Mesenchymal stem cell (in vitro differentiated cells and primary cell): Measurements from ENCODE around the gene HTT-AS.

Experiments used
- DNase-seq: peaks from one replicate; pipeline ENCODE4 v3.0.0-alpha.2; 2013
- H2AFZ ChIP-seq: one replicate; pipeline ENCODE4 v1.6.1; 2013; ENCODE audit warnings: low read depth, mild to moderate bottlenecking, control low read depth, inconsistent platforms, low read length, moderate library complexity
- H2AK5ac ChIP-seq: 2 replicates; pipeline ENCODE4 v1.6.1; 2013; ENCODE audit warnings: low read length, moderate library complexity, mild to moderate bottlenecking, inconsistent platforms; ENCODE audit not compliant: severe bottlenecking
- H2BK120ac ChIP-seq: one replicate; pipeline ENCODE4 v1.6.1; 2013; ENCODE audit warnings: low read depth, mild to moderate bottlenecking, inconsistent platforms, low read length, moderate library complexity
- H2BK12ac ChIP-seq, 2 experiments: one replicate each; pipeline ENCODE4 v1.6.1; 2013; ENCODE audit warnings: inconsistent platforms in 2 of 2, low read length in 2 of 2, mild to moderate bottlenecking in 2 of 2, moderate library complexity in 2 of 2, control low read depth in 1 of 2
- H2BK15ac ChIP-seq: one replicate; pipeline ENCODE4 v1.6.1; 2013; ENCODE audit warnings: mild to moderate bottlenecking, low read depth, inconsistent platforms; ENCODE audit not compliant: poor library complexity, severe bottlenecking
- H2BK5ac ChIP-seq: 2 replicates; pipeline ENCODE4 v1.6.1; 2013; ENCODE audit warnings: low read depth, mild to moderate bottlenecking, low read length, control low read depth, inconsistent platforms; ENCODE audit not compliant: poor library complexity, severe bottlenecking
- H3K14ac ChIP-seq, 2 experiments: one replicate each; pipeline ENCODE4 v1.6.1; 2013; ENCODE audit warnings: inconsistent platforms in 2 of 2, low read length in 2 of 2, control low read depth in 1 of 2, mild to moderate bottlenecking in 1 of 2, moderate library complexity in 1 of 2
- H3K18ac ChIP-seq, 2 experiments: one replicate each; pipeline ENCODE4 v1.6.1; 2013; ENCODE audit warnings: inconsistent platforms in 2 of 2, low read length in 2 of 2, control low read depth in 1 of 2, low read depth in 1 of 2, mild to moderate bottlenecking in 1 of 2
- H3K23ac ChIP-seq, 2 experiments: one replicate each; pipeline ENCODE4 v1.6.1; 2013; ENCODE audit warnings: inconsistent platforms in 2 of 2, low read length in 2 of 2, mild to moderate bottlenecking in 2 of 2, moderate library complexity in 2 of 2, control low read depth in 1 of 2
- H3K27ac ChIP-seq: 2 replicates; pipeline ENCODE4 v1.5.1; 2013; ENCODE audit warnings: mild to moderate bottlenecking, moderate library complexity, low read length, control low read depth, inconsistent platforms; ENCODE audit not compliant: poor library complexity, severe bottlenecking
- H3K27me3 ChIP-seq, 2 experiments: 2 replicates each; pipeline versions ENCODE4 v1.6.1 to v1.7.0; 2013; ENCODE audit warnings: low read length in 2 of 2, mild to moderate bottlenecking in 2 of 2, moderate library complexity in 2 of 2, control low read depth in 1 of 2, inconsistent platforms in 1 of 2; ENCODE audit not compliant: control insufficient read depth in 1 of 2, insufficient read depth in 1 of 2
- H3K36me3 ChIP-seq, 2 experiments: 2 replicates each; pipeline versions ENCODE4 v1.6.1 to v1.7.0; 2013; ENCODE audit warnings: low read length in 2 of 2, control low read depth in 1 of 2, inconsistent platforms in 1 of 2, low read depth in 1 of 2, mild to moderate bottlenecking in 1 of 2; ENCODE audit not compliant: insufficient read depth in 2 of 2, control insufficient read depth in 1 of 2
- H3K4ac ChIP-seq, 2 experiments: one replicate each; pipeline ENCODE4 v1.6.1; 2013; ENCODE audit warnings: inconsistent platforms in 2 of 2, low read length in 2 of 2, mild to moderate bottlenecking in 2 of 2, moderate library complexity in 2 of 2, control low read depth in 1 of 2, low read depth in 1 of 2
- H3K4me1 ChIP-seq: 2 replicates; pipeline ENCODE4 v1.6.1; 2013; ENCODE audit warnings: low read depth, low read length, control low read depth; ENCODE audit not compliant: control insufficient read depth, insufficient read depth
- H3K4me2 ChIP-seq: 2 replicates; pipeline ENCODE4 v1.6.1; 2013; ENCODE audit warnings: low read length, mild to moderate bottlenecking, inconsistent platforms; ENCODE audit not compliant: poor library complexity, severe bottlenecking
- H3K4me3 ChIP-seq, 2 experiments: 2 replicates each; pipeline versions ENCODE4 v1.5.1 to v1.7.0; 2013; ENCODE audit warnings: low read length in 2 of 2, mild to moderate bottlenecking in 2 of 2, control low read depth in 1 of 2, low read depth in 1 of 2; ENCODE audit not compliant: insufficient read depth in 1 of 2
- H3K79me1 ChIP-seq: replicated peaks from 2 replicates; pipeline ENCODE4 v1.6.1; 2013; ENCODE audit warnings: mild to moderate bottlenecking, control low read depth, low read length, inconsistent platforms; ENCODE audit not compliant: poor library complexity, severe bottlenecking
- H3K9ac ChIP-seq: 2 replicates; pipeline ENCODE4 v1.7.0; 2013; ENCODE audit warnings: mild to moderate bottlenecking, low read length, moderate library complexity
- H3K9me3 ChIP-seq: 2 replicates; pipeline ENCODE4 v1.7.0; 2013; ENCODE audit warnings: mild to moderate bottlenecking, low read length; ENCODE audit not compliant: control insufficient read depth
- H4K8ac ChIP-seq: one replicate; pipeline ENCODE4 v1.6.1; 2013; ENCODE audit warnings: inconsistent platforms, mild to moderate bottlenecking, low read length, moderate library complexity
- H4K91ac ChIP-seq: one replicate; pipeline ENCODE4 v1.6.1; 2013; ENCODE audit warnings: mild to moderate bottlenecking, low read length, inconsistent platforms
- WGBS: methylation state at CpG from one replicate; pipeline ENCODE4 v1.1.7; 2013; ENCODE audit warnings: mixed read lengths; 5-methylcytosine and 5-hydroxymethylcytosine counted together

The HTT-AS gene

DNA sequence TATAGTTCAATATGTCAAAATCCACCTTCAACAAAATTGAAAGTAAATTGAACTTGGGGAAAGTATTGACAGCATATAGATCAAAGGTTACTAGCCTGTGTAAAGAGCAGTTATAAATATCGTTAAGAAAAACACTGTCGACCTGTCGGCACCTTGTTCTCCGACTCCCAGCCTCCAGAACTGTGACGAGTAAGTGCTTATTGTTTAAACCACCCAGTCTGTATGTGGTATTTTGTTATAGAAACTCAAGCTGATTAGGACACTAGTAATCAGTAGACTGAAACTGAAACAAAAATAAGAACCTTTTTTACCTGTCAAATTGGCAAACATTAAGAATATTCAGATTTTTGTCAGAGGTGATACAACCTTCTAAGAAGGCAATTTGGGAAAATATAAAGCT is 17.1 kb upstream of the HTT-AS start:
- no peak overlapping the region for H2BK5ac ChIP-seq
- no peak overlapping the region for H2BK12ac ChIP-seq
- H4K8ac ChIP-seq = no peak overlapping the region
- H3K4ac ChIP-seq = no peak overlapping the region
- no peak overlapping the region for H2AK5ac ChIP-seq
- H3K27ac ChIP-seq = no peak overlapping the region
- no peaks in the 10 kb centered on the region for H3K4me1 ChIP-seq
- H3K4me2 ChIP-seq = no peak overlapping the region
- H3K14ac ChIP-seq = no peak overlapping the region
- H3K9ac ChIP-seq = no peak overlapping the region
- no peaks in the 10 kb centered on the region for H3K9me3 ChIP-seq
- no peaks in the 10 kb centered on the region for H3K27me3 ChIP-seq
- DNase-seq = no peak
- no peak overlapping the region for H4K91ac ChIP-seq
- no peak overlapping the region for H2AFZ ChIP-seq
- peaks cover 17 to 55% of the 10 kb centered on the region in 2 experiments for H3K36me3 ChIP-seq
- no peak overlapping the region for H3K4me3 ChIP-seq
- H2BK15ac ChIP-seq = no peak overlapping the region
- H2BK120ac ChIP-seq = no peak overlapping the region
- peaks cover 25% of the 10 kb centered on the region for H3K79me1 ChIP-seq
- H3K18ac ChIP-seq = no peak overlapping the region
- WGBS = 78% methylated on average over 5 of the region's 5 CpGs
- no peak overlapping the region for H3K23ac ChIP-seq

DNA sequence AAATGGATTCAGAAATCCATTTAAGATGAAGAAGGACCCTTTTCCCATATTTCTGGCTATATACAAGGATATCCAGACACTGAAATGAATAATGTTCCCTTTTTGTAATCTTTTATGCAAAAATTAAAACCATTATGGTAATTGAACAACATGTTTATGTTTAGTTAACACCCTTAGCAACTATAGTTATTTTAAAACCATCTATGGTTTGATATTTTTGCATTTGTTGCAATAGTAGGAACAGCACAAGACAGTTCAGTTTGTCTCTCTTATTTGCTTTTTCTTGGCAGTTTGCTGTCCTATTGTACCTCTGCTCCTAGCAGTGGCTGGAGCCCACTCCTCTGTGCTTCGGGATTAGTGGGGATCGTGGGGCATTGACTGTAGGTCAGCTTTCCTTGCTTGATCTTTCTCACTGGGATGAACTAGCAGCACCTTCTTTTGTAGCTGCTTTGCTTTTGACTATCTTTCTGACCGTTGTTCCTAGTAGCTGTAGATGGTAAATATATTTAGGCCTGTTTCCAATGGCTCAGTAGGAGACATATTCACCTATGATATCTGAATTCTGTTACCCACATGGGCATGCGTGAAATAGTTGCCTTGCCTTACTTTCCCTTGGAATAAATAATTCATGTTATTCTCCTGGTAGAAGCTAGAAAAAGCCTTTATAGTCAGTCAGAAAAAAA is 12.9 kb upstream of the HTT-AS start:
- Histone ChIP-seq H3K4me2 (no peak overlapping the region), H2BK15ac (no peak overlapping the region), H3K23ac (no peak overlapping the region), H2AFZ (no peak overlapping the region), H3K79me1 (peaks cover 31% of the 10 kb centered on the region), H3K4ac (no peak overlapping the region), H4K8ac (no peak overlapping the region), H3K9me3 (no peaks in the 10 kb centered on the region), H3K36me3 (peaks cover 5 to 37% of the 10 kb centered on the region in 2 experiments), H2BK5ac (no peak overlapping the region), H3K18ac (no peak overlapping the region), H2AK5ac (no peak overlapping the region), H2BK120ac (no peak overlapping the region), H3K27ac (no peak overlapping the region), H3K27me3 (no peaks in the 10 kb centered on the region), H3K14ac (no peak overlapping the region), H3K4me3 (no peak overlapping the region), H3K4me1 (no peaks in the 10 kb centered on the region), H2BK12ac (no peak overlapping the region), H3K9ac (no peak overlapping the region), H4K91ac (no peak overlapping the region)
- DNase-seq = no peak
- 100% methylated on average over 3 of the region's 4 CpGs for WGBS

DNA sequence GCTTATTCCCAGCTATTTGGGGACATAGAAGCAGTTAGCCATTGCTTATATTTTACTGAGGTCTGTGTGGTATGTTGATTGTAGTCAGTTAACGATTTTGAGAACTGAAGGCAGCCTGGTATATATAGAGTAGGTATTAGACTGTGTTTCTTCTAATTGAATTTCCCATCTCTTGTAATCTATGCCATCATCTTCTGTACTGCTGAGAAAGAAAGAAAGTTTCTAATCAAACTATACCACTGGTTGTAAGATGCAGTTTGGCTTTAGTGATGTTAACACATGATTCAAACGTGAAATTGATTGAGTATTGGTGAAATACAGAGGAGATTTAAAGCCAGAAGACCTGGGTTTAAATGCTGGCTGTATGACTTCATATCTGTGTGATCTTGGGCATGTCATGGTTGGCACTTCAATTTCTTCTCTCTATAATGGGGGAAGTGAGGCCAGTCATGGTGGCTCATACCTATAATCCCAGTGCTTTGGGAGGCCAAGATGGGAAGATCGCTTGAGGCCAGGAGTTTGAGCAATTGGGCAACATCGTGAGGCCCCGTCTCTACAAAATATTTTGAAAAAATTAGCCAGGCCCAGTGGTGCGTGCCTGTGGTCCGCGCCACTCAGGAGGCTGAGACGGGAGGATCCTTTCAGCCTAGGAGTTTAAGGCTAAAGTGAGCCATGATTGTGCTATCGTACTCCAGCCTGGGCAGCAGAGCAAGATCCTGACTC is 11.8 kb upstream of the HTT-AS start:
- no peak overlapping the region for H2BK5ac ChIP-seq
- H3K9me3 ChIP-seq = no peaks in the 10 kb centered on the region
- H3K4me2 ChIP-seq = no peak overlapping the region
- 97% methylated on average over 10 of the region's 10 CpGs for WGBS
- H3K27me3 ChIP-seq = no peaks in the 10 kb centered on the region
- H3K79me1 ChIP-seq = peaks cover 30% of the 10 kb centered on the region
- no peak overlapping the region for H4K8ac ChIP-seq
- H3K4me1 ChIP-seq = no peaks in the 10 kb centered on the region
- no peak overlapping the region for H2BK15ac ChIP-seq
- H3K23ac ChIP-seq = no peak overlapping the region
- H4K91ac ChIP-seq = no peak overlapping the region
- no peak for DNase-seq
- H3K4ac ChIP-seq = no peak overlapping the region
- H3K4me3 ChIP-seq = no peak overlapping the region
- no peak overlapping the region for H3K18ac ChIP-seq
- no peak overlapping the region for H2BK12ac ChIP-seq
- peaks cover 5 to 33% of the 10 kb centered on the region in 2 experiments for H3K36me3 ChIP-seq
- no peak overlapping the region for H2BK120ac ChIP-seq
- H2AK5ac ChIP-seq = no peak overlapping the region
- no peak overlapping the region for H2AFZ ChIP-seq
- no peak overlapping the region for H3K14ac ChIP-seq
- no peak overlapping the region for H3K9ac ChIP-seq
- no peak overlapping the region for H3K27ac ChIP-seq

DNA sequence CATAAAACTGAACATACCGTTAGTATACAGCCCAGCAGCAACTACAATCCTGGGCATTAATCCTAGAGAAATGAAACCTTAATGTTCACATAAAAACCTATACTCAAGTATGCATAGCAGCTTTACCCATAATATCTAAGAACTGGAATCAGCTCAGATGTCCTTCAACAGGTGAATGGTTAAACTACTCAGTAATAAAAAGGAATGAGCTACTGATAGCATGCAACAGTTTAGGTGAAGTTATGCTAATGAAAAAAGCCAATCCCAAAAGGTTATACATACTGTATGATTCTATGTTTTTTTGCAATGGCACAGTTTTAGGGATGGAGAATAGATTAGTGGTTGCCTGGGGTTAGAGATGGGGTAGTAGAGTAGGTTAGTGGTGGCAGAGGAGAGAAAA is 9.4 kb upstream of the HTT-AS start:
- Histone ChIP-seq H3K9me3 (no peaks in the 10 kb centered on the region), H2BK12ac (no peak overlapping the region), H3K27ac (no peak overlapping the region), H2BK15ac (no peak overlapping the region), H3K9ac (no peak overlapping the region), H3K4me2 (no peak overlapping the region), H4K8ac (no peak overlapping the region), H2BK5ac (no peak overlapping the region), H3K79me1 (peaks cover 29% of the 10 kb centered on the region), H3K18ac (no peak overlapping the region), H2AK5ac (no peak overlapping the region), H3K36me3 (peaks cover 2 to 16% of the 10 kb centered on the region in 2 experiments), H3K4me1 (no peaks in the 10 kb centered on the region), H2AFZ (no peak overlapping the region), H3K27me3 (no peaks in the 10 kb centered on the region), H3K4ac (no peak overlapping the region), H3K14ac (no peak overlapping the region), H3K23ac (no peak overlapping the region), H2BK120ac (no peak overlapping the region), H3K4me3 (no peak overlapping the region), H4K91ac (no peak overlapping the region)
- 89% methylated on average over 1 of the region's 1 CpG for WGBS
- no peak for DNase-seq
